ENCODE results near the gene ZCCHC17. TPM values are rescaled to one million over a fixed set of nuclear protein-coding genes. Genes with fewer than 3 reads are reported as not detected.

ZCCHC17 gene
- total and polyA plus RNA-seq, 2 donors: 32.6 to 35.4 TPM

- H3K4me1 ChIP-seq (ENCODE audit: control insufficient read depth in 2 of 2, insufficient read depth in 2 of 2, low read length in 2 of 2): peaks cover 9 to 22% of the 10 kb centered on the region in 2 donors
- DNase-seq (ENCODE audit: low read depth in 6 of 9, low spot score in 9 of 9): peak in 3 of 9 donors; percentile 6 to 35 (median 18)
These were observed 730 bp downstream of the ZCCHC17 start for GRCh38 chr1:31297277-31298247.

GRCh38 chr1:31299365-31299764 lies 2.5 kb downstream of the ZCCHC17 start:
- peaks cover 3% of the 10 kb centered on the region in 2 donors for H3K36me3 ChIP-seq (ENCODE audit: control insufficient read depth in 2 of 2, insufficient read depth in 2 of 2, low read length in 1 of 2)
- no peaks in the 10 kb centered on the region for H3K27me3 ChIP-seq (ENCODE audit: control insufficient read depth in 2 of 2, insufficient read depth in 1 of 2, low read length in 1 of 2)
- DNase-seq (ENCODE audit: low read depth in 6 of 9, low spot score in 9 of 9): no peak
- WGBS: 100% methylated on average over 1 of the region's 1 CpG
- no peaks in the 10 kb centered on the region for H3K9me3 ChIP-seq (ENCODE audit: control insufficient read depth in 2 of 2, insufficient read depth in 1 of 2, low read length in 1 of 2)
- H3K4me3 ChIP-seq (ENCODE audit: low read length in 2 of 2): no peak overlapping the region
- H3K27ac ChIP-seq (ENCODE audit: low read depth in 1 of 2, low read length in 1 of 2): no peak overlapping the region
- peaks cover 9 to 22% of the 10 kb centered on the region in 2 donors for H3K4me1 ChIP-seq (ENCODE audit: control insufficient read depth in 2 of 2, insufficient read depth in 2 of 2, low read length in 2 of 2)

More at GRCh38 chr1:31297277-31298247, 730 bp downstream of the ZCCHC17 start:
- whole genome bisulfite sequencing: 9% methylated on average over 23 of the region's 23 CpGs
- Histone ChIP-seq H3K27me3 (ENCODE audit: control insufficient read depth in 2 of 2, insufficient read depth in 1 of 2, low read length in 1 of 2) (no peaks in the 10 kb centered on the region), H3K9me3 (ENCODE audit: control insufficient read depth in 2 of 2, insufficient read depth in 1 of 2, low read length in 1 of 2) (no peaks in the 10 kb centered on the region), H3K27ac (ENCODE audit: low read depth in 1 of 2, low read length in 1 of 2) (peak overlapping the region; percentile 93 to 97), H3K36me3 (ENCODE audit: control insufficient read depth in 2 of 2, insufficient read depth in 2 of 2, low read length in 1 of 2) (peaks cover 7 to 17% of the 10 kb centered on the region in 2 donors), H3K4me3 (ENCODE audit: low read length in 2 of 2) (peak overlapping the region; percentile 72 to 94)

- Histone ChIP-seq H3K27ac (ENCODE audit: low read depth in 1 of 2, low read length in 1 of 2) (no peak overlapping the region), H3K9me3 (ENCODE audit: control insufficient read depth in 2 of 2, insufficient read depth in 1 of 2, low read length in 1 of 2) (no peaks in the 10 kb centered on the region), H3K4me3 (ENCODE audit: low read length in 2 of 2) (no peak overlapping the region), H3K4me1 (ENCODE audit: control insufficient read depth in 2 of 2, insufficient read depth in 2 of 2, low read length in 2 of 2) (peaks cover 9 to 19% of the 10 kb centered on the region in 2 donors), H3K36me3 (ENCODE audit: control insufficient read depth in 2 of 2, insufficient read depth in 2 of 2, low read length in 1 of 2) (peaks cover 0 to 3% of the 10 kb centered on the region in 2 donors), H3K27me3 (ENCODE audit: control insufficient read depth in 2 of 2, insufficient read depth in 1 of 2, low read length in 1 of 2) (no peaks in the 10 kb centered on the region)
- DNase-seq (ENCODE audit: low read depth in 6 of 9, low spot score in 9 of 9): no peak
- 96% methylated on average over 3 of the region's 3 CpGs for WGBS
These were observed 3.4 kb downstream of the ZCCHC17 start for GRCh38 chr1:31300193-31300592.

GRCh38 chr1:31302709-31303441 lies 6.0 kb downstream of the ZCCHC17 start:
- no peak overlapping the region for H3K4me3 ChIP-seq (ENCODE audit: low read length in 2 of 2)
- no peak overlapping the region for H3K27ac ChIP-seq (ENCODE audit: low read depth in 1 of 2, low read length in 1 of 2)
- DNase-seq (ENCODE audit: low read depth in 6 of 9, low spot score in 9 of 9): no peak
- peaks cover 3 to 4% of the 10 kb centered on the region in 2 donors for H3K36me3 ChIP-seq (ENCODE audit: control insufficient read depth in 2 of 2, insufficient read depth in 2 of 2, low read length in 1 of 2)
- peaks cover 2 to 7% of the 10 kb centered on the region in 2 donors for H3K4me1 ChIP-seq (ENCODE audit: control insufficient read depth in 2 of 2, insufficient read depth in 2 of 2, low read length in 2 of 2)
- no peaks in the 10 kb centered on the region for H3K9me3 ChIP-seq (ENCODE audit: control insufficient read depth in 2 of 2, insufficient read depth in 1 of 2, low read length in 1 of 2)
- WGBS: 96% methylated on average over 7 of the region's 7 CpGs
- H3K27me3 ChIP-seq (ENCODE audit: control insufficient read depth in 2 of 2, insufficient read depth in 1 of 2, low read length in 1 of 2): no peaks in the 10 kb centered on the region

- 99% methylated on average over 3 of the region's 3 CpGs for WGBS
- H3K4me1 ChIP-seq (ENCODE audit: control insufficient read depth in 2 of 2, insufficient read depth in 2 of 2, low read length in 2 of 2): no peaks in the 10 kb centered on the region
- no peak for DNase-seq (ENCODE audit: low read depth in 6 of 9, low spot score in 9 of 9)
- no peak overlapping the region for H3K4me3 ChIP-seq (ENCODE audit: low read length in 2 of 2)
- H3K27ac ChIP-seq (ENCODE audit: low read depth in 1 of 2, low read length in 1 of 2): no peak overlapping the region
- H3K9me3 ChIP-seq (ENCODE audit: control insufficient read depth in 2 of 2, insufficient read depth in 1 of 2, low read length in 1 of 2): no peaks in the 10 kb centered on the region
- H3K36me3 ChIP-seq (ENCODE audit: control insufficient read depth in 2 of 2, insufficient read depth in 2 of 2, low read length in 1 of 2): peaks cover 14 to 18% of the 10 kb centered on the region in 2 donors
- H3K27me3 ChIP-seq (ENCODE audit: control insufficient read depth in 2 of 2, insufficient read depth in 1 of 2, low read length in 1 of 2): no peaks in the 10 kb centered on the region
These were observed 9.4 kb downstream of the ZCCHC17 start for GRCh38 chr1:31306278-31306677.

- DNase-seq (ENCODE audit: low read depth in 6 of 9, low spot score in 9 of 9): no peak
- Histone ChIP-seq H3K9me3 (ENCODE audit: control insufficient read depth in 2 of 2, insufficient read depth in 1 of 2, low read length in 1 of 2) (no peaks in the 10 kb centered on the region), H3K36me3 (ENCODE audit: control insufficient read depth in 2 of 2, insufficient read depth in 2 of 2, low read length in 1 of 2) (peaks cover 20 to 29% of the 10 kb centered on the region in 2 donors)
These were observed 11.2 kb downstream of the ZCCHC17 start for GRCh38 chr1:31308036-31308435.

GRCh38 chr1:31310198-31310597 lies 13.4 kb downstream of the ZCCHC17 start:
- no peaks in the 10 kb centered on the region for H3K4me1 ChIP-seq (ENCODE audit: control insufficient read depth in 2 of 2, insufficient read depth in 2 of 2, low read length in 2 of 2)
- no peaks in the 10 kb centered on the region for H3K27me3 ChIP-seq (ENCODE audit: control insufficient read depth in 2 of 2, insufficient read depth in 1 of 2, low read length in 1 of 2)
- no peaks in the 10 kb centered on the region for H3K9me3 ChIP-seq (ENCODE audit: control insufficient read depth in 2 of 2, insufficient read depth in 1 of 2, low read length in 1 of 2)
- H3K4me3 ChIP-seq (ENCODE audit: low read length in 2 of 2): no peak overlapping the region
- no peak for DNase-seq (ENCODE audit: low read depth in 6 of 9, low spot score in 9 of 9)
- H3K27ac ChIP-seq (ENCODE audit: low read depth in 1 of 2, low read length in 1 of 2): no peak overlapping the region
- WGBS: 97% methylated on average over 4 of the region's 4 CpGs
- H3K36me3 ChIP-seq (ENCODE audit: control insufficient read depth in 2 of 2, insufficient read depth in 2 of 2, low read length in 1 of 2): peaks cover 24 to 29% of the 10 kb centered on the region in 2 donors

More at GRCh38 chr1:31308036-31308435, 11.2 kb downstream of the ZCCHC17 start:
- H3K4me1 ChIP-seq (ENCODE audit: control insufficient read depth in 2 of 2, insufficient read depth in 2 of 2, low read length in 2 of 2): no peaks in the 10 kb centered on the region
- no peaks in the 10 kb centered on the region for H3K27me3 ChIP-seq (ENCODE audit: control insufficient read depth in 2 of 2, insufficient read depth in 1 of 2, low read length in 1 of 2)
- H3K4me3 ChIP-seq (ENCODE audit: low read length in 2 of 2): no peak overlapping the region
- H3K27ac ChIP-seq (ENCODE audit: low read depth in 1 of 2, low read length in 1 of 2): no peak overlapping the region
- 46% methylated on average over 1 of the region's 1 CpG for WGBS

- H3K9me3 ChIP-seq (ENCODE audit: control insufficient read depth in 2 of 2, insufficient read depth in 1 of 2, low read length in 1 of 2): no peaks in the 10 kb centered on the region
- DNase-seq (ENCODE audit: low read depth in 6 of 9, low spot score in 9 of 9): no peak
- no peak overlapping the region for H3K27ac ChIP-seq (ENCODE audit: low read depth in 1 of 2, low read length in 1 of 2)
- H3K4me1 ChIP-seq (ENCODE audit: control insufficient read depth in 2 of 2, insufficient read depth in 2 of 2, low read length in 2 of 2): no peaks in the 10 kb centered on the region
- no peaks in the 10 kb centered on the region for H3K27me3 ChIP-seq (ENCODE audit: control insufficient read depth in 2 of 2, insufficient read depth in 1 of 2, low read length in 1 of 2)
- WGBS: 97% methylated on average over 3 of the region's 3 CpGs
- H3K36me3 ChIP-seq (ENCODE audit: control insufficient read depth in 2 of 2, insufficient read depth in 2 of 2, low read length in 1 of 2): peaks cover 17 to 22% of the 10 kb centered on the region in 2 donors
- no peak overlapping the region for H3K4me3 ChIP-seq (ENCODE audit: low read length in 2 of 2)
These were observed 19.1 kb downstream of the ZCCHC17 start for GRCh38 chr1:31315902-31316301.

GRCh38 chr1:31318146-31318545 lies 21.3 kb downstream of the ZCCHC17 start:
- Histone ChIP-seq H3K9me3 (ENCODE audit: control insufficient read depth in 2 of 2, insufficient read depth in 1 of 2, low read length in 1 of 2) (no peaks in the 10 kb centered on the region), H3K27me3 (ENCODE audit: control insufficient read depth in 2 of 2, insufficient read depth in 1 of 2, low read length in 1 of 2) (no peaks in the 10 kb centered on the region), H3K4me3 (ENCODE audit: low read length in 2 of 2) (no peak overlapping the region), H3K36me3 (ENCODE audit: control insufficient read depth in 2 of 2, insufficient read depth in 2 of 2, low read length in 1 of 2) (peaks cover 3 to 11% of the 10 kb centered on the region in 2 donors), H3K27ac (ENCODE audit: low read depth in 1 of 2, low read length in 1 of 2) (no peak overlapping the region), H3K4me1 (ENCODE audit: control insufficient read depth in 2 of 2, insufficient read depth in 2 of 2, low read length in 2 of 2) (no peaks in the 10 kb centered on the region)
- no peak for DNase-seq (ENCODE audit: low read depth in 6 of 9, low spot score in 9 of 9)
- WGBS: 94% methylated on average over 1 of the region's 1 CpG
